Gastroesophageal sphincter (tissue), 3 donors: ENCODE measurements around the gene TMEM120B.
A peak's percentile ranks its signal among the peaks of the same experiment; 100 is the strongest.

Experiments used
- CTCF ChIP-seq, 4 experiments: fragments of 200-600 bp in 2 of 4; fragments of 450-650 bp in 2 of 4; sonication (generic) in 1 of 4; IDR thresholded peaks; one replicate each; pipeline ENCODE4 v1.5.1; 2017 to 2019; ENCODE audit warnings: antibody characterized with exemption in 4 of 4, mild to moderate bottlenecking in 2 of 4, moderate library complexity in 2 of 4
- POLR2A ChIP-seq, 2 donors: fragments of 450-650 bp; IDR thresholded peaks; one replicate each; pipeline ENCODE4 v1.6.1; 2017; ENCODE audit warnings: antibody characterized with exemption in 2 of 2, mild to moderate bottlenecking in 2 of 2, moderate library complexity in 1 of 2
- POLR2AphosphoS5 ChIP-seq: sonication (generic); formaldehyde crosslinking; IDR thresholded peaks from one replicate; pipeline ENCODE4 v1.6.1; 2017; ENCODE audit warnings: antibody characterized with exemption

- TF ChIP-seq CTCF (IDR thresholded peaks at IDR 0.05) (peak in 1 of 4 experiments; percentile 17), POLR2A (IDR thresholded peaks at IDR 0.05) (no peak), POLR2AphosphoS5 (peak; percentile 32)
Observed at GRCh38 chr12:121797937-121798786, 85.6 kb downstream of the TMEM120B start.
